ENCODE data around the gene TEPSIN. TPM values are rescaled to one million over a fixed set of nuclear protein-coding genes. Genes with fewer than 3 reads are reported as not detected.

TEPSIN gene
- total and polyA plus RNA-seq, 9 donors = 2.5 to 30.2 (median 24.5) TPM

- Histone ChIP-seq H3K9me3 (no peaks in the 10 kb centered on the region), H3K4me1 (ENCODE audit: insufficient read depth) (no peaks in the 10 kb centered on the region), H3K4me3 (no peak overlapping the region), H3K27me3 (no peaks in the 10 kb centered on the region), H3K27ac (no peak overlapping the region), H3K36me3 (no peaks in the 10 kb centered on the region)
- WGBS, 3 donors = 79 to 81% (median 81%) methylated on average over 19 to 22 of the region's 22 CpGs
- no peak for DNase-seq
- TF ChIP-seq EP300 (IDR thresholded peaks at IDR 0.05) (no peak), CTCF (IDR thresholded peaks at IDR 0.05) (no peak), POLR2A (IDR thresholded peaks at IDR 0.05) (no peak)
- intact Hi-C loops (cut with DNase I) = no loop called here
Observed at GRCh38 chr17:81198826-81199481, 39.9 kb downstream of the TEPSIN start.

- no peaks in the 10 kb centered on the region for H3K9me3 ChIP-seq
- intact Hi-C loops (cut with DNase I) = no loop called here
- WGBS, 3 donors = 90 to 93% (median 92%) methylated on average over 21 of the region's 21 CpGs
- no peak for DNase-seq
- H3K4me3 ChIP-seq = no peak overlapping the region
- H3K27ac ChIP-seq = no peak overlapping the region
- H3K36me3 ChIP-seq = no peaks in the 10 kb centered on the region
- H3K4me1 ChIP-seq (ENCODE audit: insufficient read depth) = no peaks in the 10 kb centered on the region
- no peaks in the 10 kb centered on the region for H3K27me3 ChIP-seq
- TF ChIP-seq EP300 (IDR thresholded peaks at IDR 0.05) = no peak
- no peak for TF ChIP-seq CTCF (IDR thresholded peaks at IDR 0.05)
Observed at GRCh38 chr17:81197831-81198490, 40.9 kb downstream of the TEPSIN start.

GRCh38 chr17:81197409-81197795, 41.5 kb downstream of the TEPSIN start:
- no peak for TF ChIP-seq POLR2A (IDR thresholded peaks at IDR 0.05)
- TF ChIP-seq CTCF (IDR thresholded peaks at IDR 0.05) = no peak
- TF ChIP-seq EP300 (IDR thresholded peaks at IDR 0.05) = no peak
- 83 to 90% (median 88%) methylated on average over 10 to 14 of the region's 14 CpGs for WGBS, 3 donors
- H3K27me3 ChIP-seq = no peaks in the 10 kb centered on the region
- H3K4me1 ChIP-seq (ENCODE audit: insufficient read depth) = no peaks in the 10 kb centered on the region
- intact Hi-C loops (cut with DNase I) = no loop called here
- no peak overlapping the region for H3K27ac ChIP-seq
- no peak for DNase-seq
- no peaks in the 10 kb centered on the region for H3K9me3 ChIP-seq
- H3K4me3 ChIP-seq = no peak overlapping the region
- no peaks in the 10 kb centered on the region for H3K36me3 ChIP-seq

GRCh38 chr17:81196505-81197408, 42.1 kb downstream of the TEPSIN start:
- Histone ChIP-seq H3K9me3 (no peaks in the 10 kb centered on the region), H3K27ac (no peak overlapping the region), H3K27me3 (no peaks in the 10 kb centered on the region), H3K4me1 (ENCODE audit: insufficient read depth) (no peaks in the 10 kb centered on the region), H3K36me3 (no peaks in the 10 kb centered on the region), H3K4me3 (no peak overlapping the region)
- TF ChIP-seq EP300 (IDR thresholded peaks at IDR 0.05) (no peak), POLR2A (IDR thresholded peaks at IDR 0.05) (no peak), CTCF (IDR thresholded peaks at IDR 0.05) (no peak)
- DNase-seq = no peak
- WGBS, 3 donors = 82 to 87% (median 84%) methylated on average over 40 to 45 of the region's 45 CpGs
- intact Hi-C loops (cut with DNase I) = no loop called here

Measured in ovary (tissue), 9 donors.